GM12892 (cell line): Measurements from ENCODE around the gene EPN2.
A peak's percentile ranks its signal among the peaks of the same experiment; 100 is the strongest.

Experiments used
- DNase-seq: peaks from one replicate; pipeline ENCODE4 v3.0.0; 2011; ENCODE audit not compliant: insufficient read length
- FAIRE-seq: peaks from 2 replicates; lab custom pipeline; 2011; peaks lifted over from hg19 to GRCh38; lab: Jason Lieb, UNC
- POLR2A ChIP-seq: IDR thresholded peaks from 2 replicates; pipeline ENCODE4 v1.6.1; 2011; ENCODE audit warnings: low read depth, low read length, control low read depth
- POLR2AphosphoS5 ChIP-seq: IDR thresholded peaks from 2 replicates; pipeline ENCODE4 v1.6.1; 2011; ENCODE audit warnings: low read depth, low read length, control low read depth
- TAF1 ChIP-seq: IDR thresholded peaks from 2 replicates; pipeline ENCODE4 v1.6.1; 2011; ENCODE audit warnings: low read depth, mild to moderate bottlenecking, control low read depth, low read length, borderline replicate concordance

EPN2 gene

DNA sequence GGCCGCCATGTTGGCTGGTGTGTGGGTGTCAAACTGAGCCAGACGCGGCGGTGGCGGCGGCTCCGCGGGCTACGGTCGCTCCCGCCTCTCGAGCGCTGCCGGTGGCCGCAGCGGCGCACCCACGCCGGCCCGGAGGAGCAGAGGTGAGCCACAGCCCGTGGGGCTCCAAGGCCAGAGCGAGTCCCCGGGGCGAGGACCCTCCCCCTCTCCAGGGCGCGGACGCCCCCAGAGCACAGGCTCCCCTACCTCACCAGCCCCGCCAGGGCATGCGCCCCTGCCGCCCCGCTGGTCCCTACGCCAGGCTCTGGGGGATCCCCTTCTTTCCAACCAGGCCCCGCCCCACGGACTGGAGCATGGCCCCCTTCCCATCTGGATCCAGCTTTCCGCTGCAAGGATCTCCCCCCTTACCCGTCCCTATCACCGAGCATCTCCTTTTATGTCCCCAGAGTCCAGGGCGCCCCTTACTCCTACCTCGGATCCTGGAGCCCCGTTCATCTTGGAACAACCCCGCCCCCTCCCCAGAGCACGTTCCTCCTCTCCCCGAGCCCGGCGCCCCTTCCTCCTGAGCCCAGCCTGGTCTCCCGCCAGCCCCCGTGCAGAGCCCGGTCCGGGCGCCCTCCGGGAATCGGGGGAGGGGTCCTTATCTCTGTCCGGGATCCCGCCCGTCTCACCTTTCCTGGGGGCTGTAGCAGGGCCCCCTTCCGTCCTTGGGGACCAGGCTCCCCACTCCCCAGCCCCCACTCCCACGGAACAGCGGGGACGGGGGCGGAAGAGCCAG lies 412 bp downstream of the EPN2 start:
- 0 out of 2 replicates have a peak, but pooled peaks have one; percentile 19 for TF ChIP-seq TAF1
- TF ChIP-seq POLR2A: peak; percentile 67; the same call in 1 of the 2 replicates
- TF ChIP-seq POLR2AphosphoS5: 0 out of 2 replicates have a peak, but pooled peaks have one; percentile 44
- FAIRE-seq: no peak
- DNase-seq: peak; percentile 59

DNA sequence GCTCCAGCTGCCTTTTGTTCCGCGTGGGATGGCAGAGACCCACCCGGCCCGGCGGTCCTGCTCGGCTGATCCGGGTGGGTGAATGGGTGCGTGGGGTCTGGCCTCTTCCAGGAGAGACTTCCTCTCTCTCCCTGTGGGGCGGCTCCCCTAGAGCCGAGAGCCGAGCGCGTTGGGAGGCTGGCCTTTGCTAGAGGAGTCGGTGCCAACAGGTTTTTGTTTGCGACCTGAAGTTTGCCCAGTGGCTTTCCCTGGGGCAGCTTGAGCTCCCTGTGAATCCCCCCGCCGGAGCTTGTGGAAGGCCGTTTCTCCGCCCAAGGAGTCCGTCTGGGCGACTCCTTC lies 970 bp downstream of the EPN2 start:
- FAIRE-seq (no peak), DNase-seq (no peak)
- TF ChIP-seq POLR2AphosphoS5 (no peak), TAF1 (no peak), POLR2A (no peak)

DNA sequence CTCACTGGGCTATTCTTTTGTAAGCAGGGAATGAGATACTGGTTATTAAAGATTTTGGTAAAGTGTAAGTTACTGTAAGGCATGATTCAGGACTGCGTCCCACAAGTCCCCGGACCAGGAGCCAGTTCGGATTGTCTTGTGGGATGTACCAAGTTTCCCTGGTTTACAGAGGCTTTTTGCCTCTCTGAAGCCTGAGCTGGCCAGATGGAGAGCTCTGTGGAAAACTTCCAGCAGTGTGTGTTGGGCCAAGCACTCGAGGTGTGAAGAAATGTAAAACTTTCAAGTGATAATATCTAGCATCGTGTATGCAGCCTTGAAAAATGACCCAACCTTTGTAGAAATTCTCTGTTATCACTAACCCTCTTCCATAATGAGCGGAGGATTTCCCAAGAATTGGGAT lies 2.4 kb downstream of the EPN2 start:
- FAIRE-seq (no peak), DNase-seq (no peak)
- TF ChIP-seq POLR2A (no peak), TAF1 (no peak), POLR2AphosphoS5 (no peak)

DNA sequence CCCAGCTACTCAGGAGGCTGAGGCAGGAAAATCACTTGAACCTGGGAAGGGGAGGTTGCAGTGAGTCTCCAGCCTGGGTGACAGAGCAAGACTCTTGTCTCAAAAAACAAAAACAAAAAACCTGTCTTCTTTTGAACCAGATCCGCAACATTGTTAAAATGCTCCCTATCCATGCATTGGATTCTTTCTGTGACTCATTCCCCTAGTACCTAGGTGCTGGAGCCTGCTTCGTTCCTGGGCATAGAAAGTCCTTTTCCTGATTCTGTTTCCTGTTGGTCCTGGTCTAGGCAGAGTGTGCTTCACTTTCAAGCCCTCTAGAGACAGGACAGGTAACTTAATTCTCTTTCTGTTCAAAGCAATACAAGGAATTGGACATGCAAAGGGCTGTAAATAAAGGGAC lies 5.2 kb downstream of the EPN2 start:
- DNase-seq: no peak
- no peak for FAIRE-seq

DNA sequence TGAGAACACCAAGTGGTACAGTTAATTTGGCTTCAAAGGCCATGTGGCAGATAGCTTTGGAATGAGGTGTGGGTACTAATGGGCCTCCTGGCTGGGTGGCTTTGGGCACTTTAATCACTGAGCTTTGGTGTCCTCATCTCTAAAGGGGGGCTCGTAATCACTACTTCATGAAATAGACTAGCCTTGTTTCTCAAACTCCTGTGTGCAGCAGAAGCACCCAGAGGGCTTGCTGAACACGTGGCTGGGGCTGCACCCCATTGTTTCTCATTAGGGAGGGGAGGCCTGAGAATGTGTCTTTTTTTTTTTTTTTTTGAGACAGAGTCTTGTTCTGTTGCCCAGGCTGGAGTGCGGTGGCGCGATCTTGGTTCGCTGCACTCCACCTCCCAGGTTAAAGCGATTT lies 5.8 kb downstream of the EPN2 start:
- TF ChIP-seq TAF1 (no peak), POLR2AphosphoS5 (no peak), POLR2A (no peak)
- no peak for FAIRE-seq
- no peak for DNase-seq

More for the DNA sequence above, 5.2 kb downstream of the EPN2 start:
- no peak for TF ChIP-seq TAF1
- TF ChIP-seq POLR2AphosphoS5: no peak
- no peak for TF ChIP-seq POLR2A

DNA sequence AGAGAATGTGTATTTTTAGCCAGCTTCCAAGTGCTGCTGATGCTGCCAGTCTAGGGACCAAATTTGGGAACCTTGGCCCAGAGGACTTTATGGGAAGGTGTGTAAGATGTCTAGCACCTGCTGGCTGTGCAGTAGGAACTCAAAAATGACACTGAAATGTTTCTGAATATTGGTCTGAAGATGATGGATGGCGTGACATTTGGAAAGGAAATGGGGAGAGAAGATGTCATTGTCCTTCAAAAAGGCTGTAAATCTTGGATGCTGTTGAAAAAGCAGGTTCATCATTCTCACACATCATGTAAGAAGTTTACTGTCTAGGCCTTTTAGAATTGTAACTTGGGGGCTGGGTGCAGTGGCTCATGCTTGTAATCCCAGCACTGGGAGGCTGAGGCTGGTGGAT lies 6.7 kb downstream of the EPN2 start:
- no peak for TF ChIP-seq TAF1
- no peak for TF ChIP-seq POLR2AphosphoS5
- no peak for TF ChIP-seq POLR2A
- FAIRE-seq (no peak), DNase-seq (no peak)

DNA sequence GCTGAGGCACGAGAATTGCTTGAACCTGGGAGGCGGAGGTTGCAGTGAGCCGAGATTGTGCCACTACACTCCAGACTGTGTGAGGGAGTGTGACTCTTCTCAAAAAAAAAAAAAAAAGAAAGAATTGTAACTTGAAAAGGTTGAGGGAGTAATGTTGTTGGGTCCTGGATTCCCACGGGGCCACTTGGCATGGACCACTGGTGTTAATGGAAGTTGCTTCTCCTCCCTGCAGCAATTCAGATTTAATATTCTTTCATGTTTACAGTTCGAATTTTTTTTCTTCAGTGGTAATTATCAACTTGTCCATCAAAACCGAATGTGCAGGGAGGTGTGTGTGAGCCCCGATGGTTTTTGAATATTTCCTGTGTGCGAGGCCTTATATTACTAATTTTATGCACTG lies 7.2 kb downstream of the EPN2 start:
- TF ChIP-seq POLR2AphosphoS5 (no peak), TAF1 (no peak), POLR2A (no peak)
- no peak for DNase-seq
- no peak for FAIRE-seq

DNA sequence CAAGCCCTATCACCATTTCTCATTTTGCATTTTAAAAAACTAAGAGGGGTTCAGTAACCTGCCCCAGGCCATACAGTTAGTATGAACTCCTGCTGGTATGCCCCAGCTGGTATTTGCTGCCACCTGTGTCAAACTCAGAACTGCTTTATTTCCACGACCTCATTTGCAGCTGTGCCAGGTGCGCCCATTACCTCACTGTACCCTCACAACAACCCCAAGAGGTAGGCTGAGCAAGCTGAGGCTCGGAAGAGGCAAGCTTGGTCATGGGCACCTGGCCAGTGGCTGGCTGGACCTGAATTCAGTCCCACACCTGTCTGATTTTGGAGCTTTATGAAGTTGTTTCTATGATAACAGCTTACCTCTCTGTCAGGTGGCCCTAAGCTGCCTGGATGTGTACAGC lies 7.6 kb downstream of the EPN2 start:
- FAIRE-seq (no peak), DNase-seq (no peak)
- TF ChIP-seq TAF1 (no peak), POLR2AphosphoS5 (no peak), POLR2A (no peak)

DNA sequence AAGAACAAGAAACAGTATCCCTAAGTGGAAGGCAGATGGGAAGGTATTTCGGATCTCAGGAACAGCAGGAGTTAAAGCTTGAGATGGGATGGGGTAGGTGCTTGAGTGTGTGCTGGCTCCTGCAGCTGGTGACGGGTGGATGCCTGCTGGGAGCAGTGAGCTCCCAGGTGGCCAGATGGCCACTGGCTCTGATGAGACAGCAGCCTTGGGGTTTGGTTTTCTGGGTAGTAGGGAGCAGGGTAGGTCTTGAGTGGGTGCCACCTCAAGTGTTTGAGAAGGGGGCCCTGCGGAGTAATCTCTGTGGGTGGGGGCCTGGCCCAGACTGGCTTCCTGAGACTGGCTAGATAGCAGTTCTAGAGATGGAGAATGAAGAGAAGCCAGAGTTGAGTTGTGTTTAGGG lies 10.3 kb downstream of the EPN2 start:
- TF ChIP-seq TAF1: no peak
- TF ChIP-seq POLR2AphosphoS5: no peak
- TF ChIP-seq POLR2A: no peak
- DNase-seq: no peak
- no peak for FAIRE-seq

DNA sequence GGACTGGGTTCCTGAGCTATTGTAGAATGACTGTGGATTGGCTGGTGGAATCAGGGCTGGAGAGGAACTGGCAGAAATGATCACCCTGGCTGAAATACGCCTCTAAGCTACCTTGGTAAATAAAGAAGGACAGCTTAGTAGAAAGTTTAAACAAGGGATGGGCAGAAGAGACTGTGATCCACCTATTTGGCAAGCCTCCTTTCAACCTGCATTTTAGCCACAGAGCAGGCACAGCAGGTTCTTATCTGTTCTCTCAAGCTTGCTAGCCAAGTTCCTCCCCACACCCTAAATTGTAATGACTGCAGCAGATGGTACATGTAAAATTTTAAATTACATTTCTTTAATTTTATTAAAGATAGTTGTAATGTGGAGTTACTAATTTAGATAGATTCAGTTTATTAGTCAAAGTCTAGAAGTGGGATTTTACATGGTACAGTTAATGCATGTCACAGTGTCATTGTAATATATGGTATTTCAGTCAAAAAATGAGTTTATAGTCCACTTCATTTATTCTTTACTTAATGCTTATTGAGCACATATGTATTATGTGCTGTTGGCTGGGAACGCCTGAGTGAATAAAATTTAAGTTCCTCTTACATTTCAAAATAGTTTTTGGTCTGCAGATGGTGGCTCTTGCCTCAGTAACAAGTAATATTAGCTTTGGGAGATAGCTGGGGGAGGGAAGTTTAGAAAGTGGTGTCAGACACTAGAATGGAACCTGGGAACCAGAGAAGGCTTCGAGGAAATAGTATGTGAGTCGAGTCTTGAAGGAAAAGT lies 11.2 kb downstream of the EPN2 start:
- DNase-seq (no peak), FAIRE-seq (no peak)
- no peak for TF ChIP-seq POLR2A
- no peak for TF ChIP-seq TAF1
- no peak for TF ChIP-seq POLR2AphosphoS5

DNA sequence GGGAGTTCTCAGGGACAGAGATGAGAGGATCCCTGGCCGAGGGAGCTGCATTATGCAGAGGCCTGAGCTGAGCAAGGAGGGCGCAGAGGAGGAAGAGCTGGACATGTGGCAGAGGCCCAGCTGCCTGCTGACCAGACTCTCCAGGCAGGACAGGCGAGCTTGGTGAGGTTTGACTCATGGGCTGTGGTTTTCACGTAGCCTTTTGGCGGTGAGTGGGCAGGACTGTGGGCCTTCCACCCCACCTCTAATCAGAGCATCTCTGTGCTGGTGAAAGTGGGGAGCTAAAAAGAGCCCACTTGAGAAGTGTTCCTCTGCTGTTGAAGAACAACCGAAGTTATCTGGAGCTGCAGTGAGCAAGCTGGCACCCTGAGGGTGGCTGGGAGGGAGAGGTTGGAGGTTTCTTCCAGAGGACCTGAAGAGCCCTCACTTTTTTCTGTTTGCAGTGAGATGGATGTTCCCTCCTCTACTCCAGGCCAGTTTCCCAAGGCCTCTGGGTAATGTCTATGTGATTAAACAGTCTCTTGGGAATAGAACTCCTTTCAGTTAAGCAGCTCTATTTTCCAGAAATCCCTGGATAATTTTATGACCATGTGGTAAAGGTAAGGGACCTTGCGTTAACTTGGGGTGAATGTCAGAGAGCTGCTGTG lies 11.9 kb downstream of the EPN2 start:
- TF ChIP-seq TAF1 (no peak), POLR2AphosphoS5 (no peak), POLR2A (no peak)
- FAIRE-seq (no peak), DNase-seq (no peak)

DNA sequence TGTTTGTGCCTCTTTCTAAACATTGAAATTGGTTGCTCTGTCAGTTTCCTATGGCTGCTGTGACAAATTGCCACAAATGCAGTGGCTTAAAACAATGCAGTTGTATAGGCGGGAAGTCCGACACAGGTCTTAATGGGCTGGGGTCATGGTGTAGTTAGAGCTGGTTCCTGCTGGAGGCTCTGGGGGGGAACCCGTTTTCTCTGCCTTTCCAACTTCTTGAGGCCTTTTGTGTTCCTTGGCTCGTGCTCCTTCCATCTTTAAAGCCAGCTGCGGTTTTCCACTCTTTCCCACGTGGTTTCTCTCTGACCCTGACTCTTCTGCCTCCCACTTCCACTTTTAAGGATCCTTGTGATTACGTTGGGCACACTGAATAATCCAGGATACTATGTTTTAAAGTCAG lies 12.5 kb downstream of the EPN2 start:
- FAIRE-seq (no peak), DNase-seq (no peak)
- no peak for TF ChIP-seq POLR2AphosphoS5
- TF ChIP-seq POLR2A: no peak
- no peak for TF ChIP-seq TAF1
